ENCODE results near the gene TMEM87A.
A peak's percentile ranks its signal among the peaks of the same experiment; 100 is the strongest.
"Not testable (repeated sequence)": the region's sequence is repeated elsewhere in the genome, so short reads cannot be mapped to it uniquely, and the experiment has no call there.

The TMEM87A gene

GRCh38 chr15:42272939-42273899 is at the start of gene TMEM87A, which contains the start of gene GANC:
Gene TMEM87A, minus strand, starts transcription at chr15:42273433. Its CDS starts 35 bp downstream, at chr15:42273398.
Gene GANC, plus strand, starts transcription at chr15:42273201. Its CDS starts 1,281 bp downstream, at chr15:42274482.
- peak within 1 kb of the TSS; percentile 88 to 96 for H3K4me3 ChIP-seq (ENCODE audit: low read length in 2 of 2)
- H3K9me3 ChIP-seq (ENCODE audit: control insufficient read depth in 2 of 2, low read length in 2 of 2) = no peaks in the 10 kb centered on the region
- no peaks in the 10 kb centered on the region for H3K27me3 ChIP-seq (ENCODE audit: control insufficient read depth in 1 of 2, insufficient read depth in 2 of 2, low read length in 2 of 2)
- peak within 1 kb of the TSS; percentile 89 to 98 for H3K9ac ChIP-seq (ENCODE audit: low read length in 2 of 2)
- no peaks in the 10 kb centered on the region for H3K36me3 ChIP-seq (ENCODE audit: control insufficient read depth in 2 of 2, insufficient read depth in 2 of 2, low read length in 2 of 2)
- H3K27ac ChIP-seq (ENCODE audit: low read length) = peak within 1 kb of the TSS; percentile 98
- peaks cover 16% of the 10 kb centered on the region for H3K4me1 ChIP-seq (ENCODE audit: control insufficient read depth, insufficient read depth, low read length)

- Histone ChIP-seq H3K36me3 (ENCODE audit: control insufficient read depth in 2 of 2, insufficient read depth in 2 of 2, low read length in 2 of 2) (peaks cover 4 to 9% of the 10 kb centered on the region in 2 donors), H3K27ac (ENCODE audit: low read length) (no peak overlapping the region), H3K9me3 (ENCODE audit: control insufficient read depth in 2 of 2, low read length in 2 of 2) (no peaks in the 10 kb centered on the region)
These were observed 46.0 kb upstream of the TMEM87A start for GRCh38 chr15:42319206-42319605.

GRCh38 chr15:42316282-42316805 is 43.1 kb upstream of the TMEM87A start:
- not testable (repeated sequence) for H3K27me3 ChIP-seq (ENCODE audit: control insufficient read depth in 1 of 2, insufficient read depth in 2 of 2, low read length in 2 of 2); H3K4me1 ChIP-seq (ENCODE audit: control insufficient read depth, insufficient read depth, low read length); H3K4me3 ChIP-seq (ENCODE audit: low read length in 2 of 2); H3K27ac ChIP-seq (ENCODE audit: low read length); H3K9ac ChIP-seq (ENCODE audit: low read length in 2 of 2); H3K9me3 ChIP-seq (ENCODE audit: control insufficient read depth in 2 of 2, low read length in 2 of 2); H3K36me3 ChIP-seq (ENCODE audit: control insufficient read depth in 2 of 2, insufficient read depth in 2 of 2, low read length in 2 of 2)

More at GRCh38 chr15:42319206-42319605, 46.0 kb upstream of the TMEM87A start:
- Histone ChIP-seq H3K9ac (ENCODE audit: low read length in 2 of 2) (no peak overlapping the region), H3K27me3 (ENCODE audit: control insufficient read depth in 1 of 2, insufficient read depth in 2 of 2, low read length in 2 of 2) (no peaks in the 10 kb centered on the region), H3K4me3 (ENCODE audit: low read length in 2 of 2) (no peak overlapping the region), H3K4me1 (ENCODE audit: control insufficient read depth, insufficient read depth, low read length) (no peaks in the 10 kb centered on the region)

GRCh38 chr15:42315521-42315920 is 42.3 kb upstream of the TMEM87A start:
- no peaks in the 10 kb centered on the region for H3K27me3 ChIP-seq (ENCODE audit: control insufficient read depth in 1 of 2, insufficient read depth in 2 of 2, low read length in 2 of 2)
- no peak overlapping the region for H3K4me3 ChIP-seq (ENCODE audit: low read length in 2 of 2)
- H3K27ac ChIP-seq (ENCODE audit: low read length) = no peak overlapping the region
- H3K36me3 ChIP-seq (ENCODE audit: control insufficient read depth in 2 of 2, insufficient read depth in 2 of 2, low read length in 2 of 2) = peaks cover 4 to 10% of the 10 kb centered on the region in 2 donors
- no peaks in the 10 kb centered on the region for H3K4me1 ChIP-seq (ENCODE audit: control insufficient read depth, insufficient read depth, low read length)
- H3K9me3 ChIP-seq (ENCODE audit: control insufficient read depth in 2 of 2, low read length in 2 of 2) = no peaks in the 10 kb centered on the region
- H3K9ac ChIP-seq (ENCODE audit: low read length in 2 of 2) = no peak overlapping the region

GRCh38 chr15:42314818-42315217 is 41.6 kb upstream of the TMEM87A start:
- no peak overlapping the region for H3K9ac ChIP-seq (ENCODE audit: low read length in 2 of 2)
- H3K4me3 ChIP-seq (ENCODE audit: low read length in 2 of 2) = no peak overlapping the region
- no peaks in the 10 kb centered on the region for H3K4me1 ChIP-seq (ENCODE audit: control insufficient read depth, insufficient read depth, low read length)
- peaks cover 4 to 12% of the 10 kb centered on the region in 2 donors for H3K36me3 ChIP-seq (ENCODE audit: control insufficient read depth in 2 of 2, insufficient read depth in 2 of 2, low read length in 2 of 2)
- no peak overlapping the region for H3K27ac ChIP-seq (ENCODE audit: low read length)
- H3K9me3 ChIP-seq (ENCODE audit: control insufficient read depth in 2 of 2, low read length in 2 of 2) = no peaks in the 10 kb centered on the region
- no peaks in the 10 kb centered on the region for H3K27me3 ChIP-seq (ENCODE audit: control insufficient read depth in 1 of 2, insufficient read depth in 2 of 2, low read length in 2 of 2)

- Histone ChIP-seq H3K9ac (ENCODE audit: low read length in 2 of 2) (no peak overlapping the region), H3K27me3 (ENCODE audit: control insufficient read depth in 1 of 2, insufficient read depth in 2 of 2, low read length in 2 of 2) (no peaks in the 10 kb centered on the region), H3K36me3 (ENCODE audit: control insufficient read depth in 2 of 2, insufficient read depth in 2 of 2, low read length in 2 of 2) (peaks cover 4 to 21% of the 10 kb centered on the region in 2 donors), H3K27ac (ENCODE audit: low read length) (no peak overlapping the region), H3K4me1 (ENCODE audit: control insufficient read depth, insufficient read depth, low read length) (no peaks in the 10 kb centered on the region), H3K4me3 (ENCODE audit: low read length in 2 of 2) (no peak overlapping the region), H3K9me3 (ENCODE audit: control insufficient read depth in 2 of 2, low read length in 2 of 2) (no peaks in the 10 kb centered on the region)
These were observed 40.2 kb upstream of the TMEM87A start for GRCh38 chr15:42313463-42313862.

- Histone ChIP-seq H3K4me1 (ENCODE audit: control insufficient read depth, insufficient read depth, low read length) (no peaks in the 10 kb centered on the region), H3K27ac (ENCODE audit: low read length) (no peak overlapping the region), H3K9me3 (ENCODE audit: control insufficient read depth in 2 of 2, low read length in 2 of 2) (no peaks in the 10 kb centered on the region), H3K27me3 (ENCODE audit: control insufficient read depth in 1 of 2, insufficient read depth in 2 of 2, low read length in 2 of 2) (no peaks in the 10 kb centered on the region), H3K9ac (ENCODE audit: low read length in 2 of 2) (no peak overlapping the region), H3K4me3 (ENCODE audit: low read length in 2 of 2) (no peak overlapping the region), H3K36me3 (ENCODE audit: control insufficient read depth in 2 of 2, insufficient read depth in 2 of 2, low read length in 2 of 2) (peaks cover 10 to 22% of the 10 kb centered on the region in 2 donors)
These were observed 33.4 kb upstream of the TMEM87A start for GRCh38 chr15:42306681-42307080.

- H3K27ac ChIP-seq (ENCODE audit: low read length); H3K27me3 ChIP-seq (ENCODE audit: control insufficient read depth in 1 of 2, insufficient read depth in 2 of 2, low read length in 2 of 2); H3K9me3 ChIP-seq (ENCODE audit: control insufficient read depth in 2 of 2, low read length in 2 of 2); H3K36me3 ChIP-seq (ENCODE audit: control insufficient read depth in 2 of 2, insufficient read depth in 2 of 2, low read length in 2 of 2); H3K4me3 ChIP-seq (ENCODE audit: low read length in 2 of 2); H3K9ac ChIP-seq (ENCODE audit: low read length in 2 of 2); H3K4me1 ChIP-seq (ENCODE audit: control insufficient read depth, insufficient read depth, low read length): not testable (repeated sequence)
These were observed 27.8 kb upstream of the TMEM87A start for GRCh38 chr15:42301004-42301403.

- no peak overlapping the region for H3K9ac ChIP-seq (ENCODE audit: low read length in 2 of 2)
- no peaks in the 10 kb centered on the region for H3K4me1 ChIP-seq (ENCODE audit: control insufficient read depth, insufficient read depth, low read length)
- peaks cover 8 to 23% of the 10 kb centered on the region in 2 donors for H3K36me3 ChIP-seq (ENCODE audit: control insufficient read depth in 2 of 2, insufficient read depth in 2 of 2, low read length in 2 of 2)
- no peaks in the 10 kb centered on the region for H3K27me3 ChIP-seq (ENCODE audit: control insufficient read depth in 1 of 2, insufficient read depth in 2 of 2, low read length in 2 of 2)
- no peak overlapping the region for H3K4me3 ChIP-seq (ENCODE audit: low read length in 2 of 2)
- H3K27ac ChIP-seq (ENCODE audit: low read length) = no peak overlapping the region
- no peaks in the 10 kb centered on the region for H3K9me3 ChIP-seq (ENCODE audit: control insufficient read depth in 2 of 2, low read length in 2 of 2)
These were observed 15.9 kb upstream of the TMEM87A start for GRCh38 chr15:42289166-42289565.

GRCh38 chr15:42287931-42288330 is 14.7 kb upstream of the TMEM87A start:
- no peaks in the 10 kb centered on the region for H3K27me3 ChIP-seq (ENCODE audit: control insufficient read depth in 1 of 2, insufficient read depth in 2 of 2, low read length in 2 of 2)
- no peaks in the 10 kb centered on the region for H3K9me3 ChIP-seq (ENCODE audit: control insufficient read depth in 2 of 2, low read length in 2 of 2)
- peaks cover 13 to 27% of the 10 kb centered on the region in 2 donors for H3K36me3 ChIP-seq (ENCODE audit: control insufficient read depth in 2 of 2, insufficient read depth in 2 of 2, low read length in 2 of 2)
- H3K9ac ChIP-seq (ENCODE audit: low read length in 2 of 2) = no peak overlapping the region
- no peaks in the 10 kb centered on the region for H3K4me1 ChIP-seq (ENCODE audit: control insufficient read depth, insufficient read depth, low read length)
- H3K27ac ChIP-seq (ENCODE audit: low read length) = no peak overlapping the region
- H3K4me3 ChIP-seq (ENCODE audit: low read length in 2 of 2) = no peak overlapping the region

All from stomach smooth muscle (tissue), 2 donors.